ENCODE measurements around the gene ATXN7.

Gene ATXN7

GRCh38 chr3:63818282-63819150 is 45.2 kb upstream of the ATXN7 start:
- no peaks in the 10 kb centered on the region for H3K36me3 ChIP-seq (ENCODE audit: insufficient read depth, low read length)
- no peak overlapping the region for H3K4me3 ChIP-seq (ENCODE audit: low read length, poor library complexity, severe bottlenecking)
- no peaks in the 10 kb centered on the region for H3K4me1 ChIP-seq (ENCODE audit: insufficient read depth, low read length, poor library complexity, severe bottlenecking)
- no peaks in the 10 kb centered on the region for H3K9me3 ChIP-seq (ENCODE audit: insufficient read depth, low read depth, low read length)
- H3F3A ChIP-seq (ENCODE audit: low read depth): no peaks in the 10 kb centered on the region
- H3K9ac ChIP-seq (ENCODE audit: low read depth, low read length, poor library complexity, severe bottlenecking): no peak overlapping the region
- H2AFZ ChIP-seq (ENCODE audit: low read length): 0 out of 2 replicates have a peak overlapping the region, but pooled peaks have one; percentile 15
- H3K79me2 ChIP-seq (ENCODE audit: insufficient read depth, low read length): no peaks in the 10 kb centered on the region
- no peaks in the 10 kb centered on the region for H3K27me3 ChIP-seq (ENCODE audit: insufficient read depth, low read length, poor library complexity, severe bottlenecking)
- no peak for TF ChIP-seq EZH2phosphoT487 (IDR thresholded peaks at IDR 0.05; ENCODE audit: borderline replicate concordance)
- TF ChIP-seq, protein P1, sequence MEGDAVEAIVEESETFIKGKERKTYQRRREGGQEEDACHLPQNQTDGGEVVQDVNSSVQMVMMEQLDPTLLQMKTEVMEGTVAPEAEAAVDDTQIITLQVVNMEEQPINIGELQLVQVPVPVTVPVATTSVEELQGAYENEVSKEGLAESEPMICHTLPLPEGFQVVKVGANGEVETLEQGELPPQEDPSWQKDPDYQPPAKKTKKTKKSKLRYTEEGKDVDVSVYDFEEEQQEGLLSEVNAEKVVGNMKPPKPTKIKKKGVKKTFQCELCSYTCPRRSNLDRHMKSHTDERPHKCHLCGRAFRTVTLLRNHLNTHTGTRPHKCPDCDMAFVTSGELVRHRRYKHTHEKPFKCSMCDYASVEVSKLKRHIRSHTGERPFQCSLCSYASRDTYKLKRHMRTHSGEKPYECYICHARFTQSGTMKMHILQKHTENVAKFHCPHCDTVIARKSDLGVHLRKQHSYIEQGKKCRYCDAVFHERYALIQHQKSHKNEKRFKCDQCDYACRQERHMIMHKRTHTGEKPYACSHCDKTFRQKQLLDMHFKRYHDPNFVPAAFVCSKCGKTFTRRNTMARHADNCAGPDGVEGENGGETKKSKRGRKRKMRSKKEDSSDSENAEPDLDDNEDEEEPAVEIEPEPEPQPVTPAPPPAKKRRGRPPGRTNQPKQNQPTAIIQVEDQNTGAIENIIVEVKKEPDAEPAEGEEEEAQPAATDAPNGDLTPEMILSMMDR (conservative IDR thresholded peaks at IDR 0.05; ENCODE audit: low read length): peak; percentile 83
- no peaks in the 10 kb centered on the region for H3K9me2 ChIP-seq (replicated peaks; ENCODE audit: low read depth, low read length)
- H3K4me2 ChIP-seq (ENCODE audit: low read depth, low read length, poor library complexity, severe bottlenecking): no peak overlapping the region
- H4K20me1 ChIP-seq (ENCODE audit: insufficient read depth, low read length, poor library complexity, severe bottlenecking): no peaks in the 10 kb centered on the region

DNA sequence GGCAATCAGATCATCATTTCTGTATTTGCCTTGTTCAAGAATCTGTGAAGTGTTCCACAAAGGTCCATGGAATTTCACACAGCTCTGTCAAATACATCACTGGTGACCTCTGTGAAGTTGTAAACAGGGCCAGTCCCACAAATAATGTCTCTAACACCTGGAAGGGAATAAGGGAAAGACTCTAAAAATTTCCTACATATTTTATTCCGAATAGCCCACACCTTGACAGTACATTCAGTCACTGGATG is 44.6 kb upstream of the ATXN7 start, which contains the start of gene C3orf49:
Gene C3orf49, plus strand, starts transcription at position 149 of the 248 bp plus-strand sequence. CDS start 173 bp downstream, outside the sequence.
- Histone ChIP-seq H3K36me3 (ENCODE audit: insufficient read depth, low read length) (no peaks in the 10 kb centered on the region), H4K20me1 (ENCODE audit: insufficient read depth, low read length, poor library complexity, severe bottlenecking) (no peaks in the 10 kb centered on the region), H3K9me3 (ENCODE audit: insufficient read depth, low read depth, low read length) (no peaks in the 10 kb centered on the region), H3K27me3 (ENCODE audit: insufficient read depth, low read length, poor library complexity, severe bottlenecking) (no peaks in the 10 kb centered on the region), H3K4me1 (ENCODE audit: insufficient read depth, low read length, poor library complexity, severe bottlenecking) (no peaks in the 10 kb centered on the region), H3K9ac (ENCODE audit: low read depth, low read length, poor library complexity, severe bottlenecking) (no peak within 1 kb of the TSS), H3K4me3 (ENCODE audit: low read length, poor library complexity, severe bottlenecking) (no peak within 1 kb of the TSS), H2AFZ (ENCODE audit: low read length) (0 out of 2 replicates have a peak within 1 kb of the TSS, but pooled peaks have one; percentile 15), H3K4me2 (ENCODE audit: low read depth, low read length, poor library complexity, severe bottlenecking) (no peak within 1 kb of the TSS), H3K79me2 (ENCODE audit: insufficient read depth, low read length) (no peaks in the 10 kb centered on the region), H3K9me2 (replicated peaks; ENCODE audit: low read depth, low read length) (no peaks in the 10 kb centered on the region), H3F3A (ENCODE audit: low read depth) (no peaks in the 10 kb centered on the region)
- TF ChIP-seq, protein P1 (conservative IDR thresholded peaks at IDR 0.05; ENCODE audit: low read length): no peak
- no peak for TF ChIP-seq EZH2phosphoT487 (IDR thresholded peaks at IDR 0.05; ENCODE audit: borderline replicate concordance)

DNA sequence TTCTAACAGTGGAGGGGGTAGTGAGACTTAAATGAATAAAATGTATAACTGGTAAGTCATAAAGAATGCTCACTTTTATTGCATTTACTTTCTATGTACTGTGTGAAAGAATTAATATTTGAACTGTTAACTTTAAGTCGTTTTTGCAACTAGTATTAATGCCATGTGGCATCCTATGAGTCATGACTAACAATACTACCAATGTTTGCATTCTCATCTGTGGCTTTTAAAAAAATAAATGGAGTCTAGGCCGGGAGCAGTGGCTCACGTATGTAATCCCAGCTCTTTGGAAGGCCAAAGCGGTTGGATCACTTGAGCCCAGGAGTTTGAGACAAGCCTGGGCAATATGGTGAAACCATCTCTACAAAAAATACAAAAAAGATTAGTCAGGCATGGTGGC is 39.4 kb upstream of the ATXN7 start:
- Histone ChIP-seq H3K9me3 (ENCODE audit: insufficient read depth, low read depth, low read length) (no peaks in the 10 kb centered on the region), H3K27me3 (ENCODE audit: insufficient read depth, low read length, poor library complexity, severe bottlenecking) (no peaks in the 10 kb centered on the region), H3K79me2 (ENCODE audit: insufficient read depth, low read length) (no peaks in the 10 kb centered on the region), H3K4me3 (ENCODE audit: low read length, poor library complexity, severe bottlenecking) (no peak overlapping the region), H2AFZ (ENCODE audit: low read length) (no peak overlapping the region), H4K20me1 (ENCODE audit: insufficient read depth, low read length, poor library complexity, severe bottlenecking) (no peaks in the 10 kb centered on the region), H3K9me2 (replicated peaks; ENCODE audit: low read depth, low read length) (no peaks in the 10 kb centered on the region), H3K36me3 (ENCODE audit: insufficient read depth, low read length) (no peaks in the 10 kb centered on the region), H3K4me2 (ENCODE audit: low read depth, low read length, poor library complexity, severe bottlenecking) (no peak overlapping the region), H3K4me1 (ENCODE audit: insufficient read depth, low read length, poor library complexity, severe bottlenecking) (no peaks in the 10 kb centered on the region), H3F3A (ENCODE audit: low read depth) (no peaks in the 10 kb centered on the region), H3K9ac (ENCODE audit: low read depth, low read length, poor library complexity, severe bottlenecking) (no peak overlapping the region)
- TF ChIP-seq EZH2phosphoT487 (IDR thresholded peaks at IDR 0.05; ENCODE audit: borderline replicate concordance): no peak
- TF ChIP-seq, protein P1 (conservative IDR thresholded peaks at IDR 0.05; ENCODE audit: low read length): no peak

Data from Loucy (cell line).